Subcutaneous adipose tissue (tissue), 4 donors: ENCODE results near the gene ZNF335. TPM values are rescaled to one million over a fixed set of nuclear protein-coding genes. Genes with fewer than 3 reads are reported as not detected.

Experiments used
- CTCF ChIP-seq: fragments of 450-650 bp; IDR thresholded peaks from one replicate; pipeline ENCODE4 v1.5.1; 2016; ENCODE audit warnings: low read depth, mild to moderate bottlenecking, control low read depth, antibody characterized with exemption, moderate library complexity
- total RNA-seq, 4 donors: library from RNA; depleted of rRNA; stranded (reverse); fragments of >200 nt; gene quantifications; one replicate each; pipeline ENCODE4 v1.1.0, GENCODE V29; 2016

The ZNF335 gene
- total RNA-seq, 4 donors from 2014 or later, result 9.9 to 21.1 (median 13.7) TPM

GRCh38 chr20:45925821-45926506 lies 46.0 kb downstream of the ZNF335 start:
- TF ChIP-seq CTCF, result no peak

DNA sequence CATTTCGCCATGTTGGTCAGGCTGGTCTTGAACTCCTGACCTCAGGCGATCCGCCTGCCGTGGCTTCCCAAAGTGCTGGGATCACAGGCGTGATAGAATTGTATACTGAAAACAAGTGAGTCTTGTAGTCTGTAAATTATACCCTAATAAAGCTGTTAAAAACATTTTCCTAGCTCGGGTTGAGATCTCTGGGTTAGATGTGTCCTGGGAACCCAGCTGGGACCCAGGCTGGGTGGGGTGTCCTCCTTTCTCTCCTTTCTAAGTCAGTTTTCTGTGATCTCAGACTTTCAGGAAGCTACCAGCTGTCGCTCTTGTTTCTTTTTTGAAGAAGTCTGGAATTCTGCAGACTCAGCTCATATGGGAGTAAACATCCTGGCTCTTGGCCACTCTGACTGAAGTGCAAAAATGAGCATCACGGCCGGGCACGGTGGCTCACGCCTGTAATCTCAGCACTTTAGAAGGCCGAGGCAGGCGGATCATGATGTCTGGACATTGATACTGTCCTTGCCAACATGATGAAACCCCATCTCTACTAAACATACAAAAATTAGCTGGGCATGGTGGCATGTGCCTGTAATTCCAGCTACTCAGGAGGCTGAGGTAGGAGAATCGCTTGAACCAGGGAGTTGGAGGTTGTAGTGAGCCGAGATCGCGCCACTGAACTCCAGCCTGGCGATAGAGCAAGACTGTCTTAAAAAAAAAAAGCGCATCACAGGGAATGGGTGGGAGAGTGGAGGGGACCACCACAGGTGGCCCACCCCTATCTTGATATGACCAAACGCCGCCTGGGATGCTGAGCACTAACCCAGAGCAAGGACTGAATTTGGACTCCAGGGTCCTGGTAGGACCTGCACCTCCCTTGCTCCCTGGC lies 47.4 kb downstream of the ZNF335 start:
- TF ChIP-seq CTCF, result no peak

- TF ChIP-seq CTCF, result no peak
Measured at GRCh38 chr20:45921337-45922189, 50.4 kb downstream of the ZNF335 start.

GRCh38 chr20:45920462-45921336 lies 51.3 kb downstream of the ZNF335 start:
- no peak for TF ChIP-seq CTCF

DNA sequence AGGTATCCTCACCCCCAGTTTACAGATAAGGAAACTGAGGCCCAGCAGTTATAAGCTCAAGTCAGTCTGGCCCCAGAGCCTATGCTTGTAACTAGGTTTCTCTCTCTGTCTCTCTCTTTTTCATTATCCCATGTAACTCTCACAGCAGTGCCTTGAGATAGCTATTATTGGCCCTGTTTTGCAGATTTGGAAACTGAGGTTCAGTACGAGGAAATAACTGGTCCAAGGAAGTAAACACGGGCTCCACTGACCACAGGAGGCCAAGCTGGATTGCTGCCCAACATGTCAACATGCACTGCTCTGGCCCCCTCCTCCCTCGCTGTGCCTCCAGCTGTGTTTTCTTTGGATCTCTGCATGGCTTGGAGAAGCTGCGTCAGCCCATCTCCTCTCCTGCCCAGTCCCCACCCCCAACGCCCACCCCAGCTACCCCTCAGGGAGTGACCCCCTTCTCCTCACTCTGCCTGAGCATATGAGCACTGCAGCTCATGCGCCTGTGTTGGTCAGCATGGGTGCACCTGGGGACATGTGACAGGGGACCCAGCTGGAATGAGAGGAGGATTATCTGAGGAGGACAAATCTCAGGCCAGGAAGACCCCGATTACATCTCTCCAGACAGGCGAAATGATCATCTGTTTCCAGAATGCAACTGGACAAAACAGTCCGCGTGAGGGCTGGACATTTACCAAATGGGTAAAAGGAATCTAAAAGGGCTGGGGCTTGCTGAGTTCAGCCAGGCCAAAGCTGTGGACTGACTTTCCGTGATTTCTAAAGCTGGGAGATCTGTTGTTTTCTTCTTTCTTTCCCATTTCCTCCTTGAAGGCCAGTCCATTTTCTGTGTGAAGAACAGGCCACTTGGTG lies 52.2 kb downstream of the ZNF335 start:
- no peak for TF ChIP-seq CTCF

GRCh38 chr20:45918779-45919537 lies 53.0 kb downstream of the ZNF335 start:
- TF ChIP-seq CTCF, result no peak
